Measurements from ENCODE around the gene PCSK9. TPM values are rescaled to one million over a fixed set of nuclear protein-coding genes. Genes with fewer than 3 reads are reported as not detected.

The PCSK9 gene
- total and polyA plus RNA-seq, 2 of the 4 experiments (the other 2 are of a cell fraction), result under 0.01 to 0.17 TPM

GRCh38 chr1:55057270-55057955 is 18.1 kb downstream of the PCSK9 start:
- H4K5ac ChIP-seq (ENCODE audit: low read depth, low read length), result no peak overlapping the region
- no peak overlapping the region for H3K23ac ChIP-seq (ENCODE audit: low read depth, low read length)
- H3K4me2 ChIP-seq (ENCODE audit: low read depth, low read length), result no peak overlapping the region
- H2BK120ac ChIP-seq (ENCODE audit: low read depth, low read length), result no peak overlapping the region
- in situ Hi-C loops (cut with MboI; ENCODE audit: low sequenced_read_pairs) (no loop called here), intact Hi-C loops (cut with micrococcal nuclease) (no loop called here), dilution Hi-C loops (cut with HindIII; ENCODE audit: low sequenced_read_pairs, unreplicated experiment) (no loop called here)
- no peak overlapping the region for H3K4ac ChIP-seq (ENCODE audit: low read depth, low read length)
- BruUV-seq (replicated peaks), result no TSS peak
- CTCF ChIA-PET, result no interaction called here
- H3K9me3 ChIP-seq (ENCODE audit: control insufficient read depth, insufficient read depth, low read length), result no peaks in the 10 kb centered on the region
- H4K8ac ChIP-seq (ENCODE audit: low read depth in 2 of 2, low read length in 2 of 2), result no peak overlapping the region
- ATAC-seq (ENCODE audit: low read depth) (no peak), DNase-seq (no peak)
- H3K36me3 ChIP-seq (ENCODE audit: control insufficient read depth, insufficient read depth, low read length), result no peaks in the 10 kb centered on the region
- H3K14ac ChIP-seq (replicated peaks; ENCODE audit: low read depth, low read length), result no peak overlapping the region
- H3K27ac ChIP-seq (ENCODE audit: insufficient read depth, low read length), result no peak overlapping the region
- no peak overlapping the region for H3K4me3 ChIP-seq (ENCODE audit: insufficient read depth, low read depth, low read length)
- H4K91ac ChIP-seq (ENCODE audit: insufficient read depth, low read depth, low read length), result no peak overlapping the region
- H3K56ac ChIP-seq (ENCODE audit: extremely low read depth, insufficient read depth, low read length), result no peak overlapping the region
- POLR2A ChIA-PET (ENCODE audit: unreplicated experiment), result no interaction called here
- no peak overlapping the region for H2BK5ac ChIP-seq (ENCODE audit: low read depth, low read length, poor library complexity, severe bottlenecking)
- TF ChIP-seq FOS (IDR thresholded peaks at IDR 0.05; ENCODE audit: low read depth, low read length), result no peak
- TF ChIP-seq MXI1 (IDR thresholded peaks at IDR 0.05; ENCODE audit: borderline replicate concordance, low read depth, low read length), result no peak
- TF ChIP-seq BHLHE40 (IDR thresholded peaks at IDR 0.05; ENCODE audit: low read depth, low read length), result no peak
- no peak for TF ChIP-seq USF2 (IDR thresholded peaks at IDR 0.05; ENCODE audit: low read depth, low read length)
- no peak for TF ChIP-seq RAD21 (IDR thresholded peaks at IDR 0.05; ENCODE audit: low read length)
- TF ChIP-seq CHD1 (IDR thresholded peaks at IDR 0.05; ENCODE audit: low read depth, low read length), result no peak
- no peak for TF ChIP-seq SMC3 (IDR thresholded peaks at IDR 0.05; ENCODE audit: low read depth, low read length)
- no peak for TF ChIP-seq MAFK (IDR thresholded peaks at IDR 0.05; ENCODE audit: low read depth, low read length)
- TF ChIP-seq ELK1 (IDR thresholded peaks at IDR 0.05; ENCODE audit: borderline replicate concordance, low read depth, low read length), result no peak
- no peak for TF ChIP-seq MAZ (IDR thresholded peaks at IDR 0.05; ENCODE audit: borderline replicate concordance, low read depth, low read length)
- no peak for TF ChIP-seq NFE2L2 (IDR thresholded peaks at IDR 0.05; ENCODE audit: low read depth, low read length)
- no peak for TF ChIP-seq RFX5 (IDR thresholded peaks at IDR 0.05; ENCODE audit: low read depth, low read length)
- TF ChIP-seq POLR2A (IDR thresholded peaks at IDR 0.05; ENCODE audit: low read depth, low read length), result no peak
- TF ChIP-seq CEBPB (IDR thresholded peaks at IDR 0.05; ENCODE audit: low read depth, low read length), result no peak
- no peak for TF ChIP-seq RCOR1 (IDR thresholded peaks at IDR 0.05; ENCODE audit: insufficient replicate concordance, low read length)
- TF ChIP-seq CTCF (conservative IDR thresholded peaks at IDR 0.05; ENCODE audit: low read depth, low read length), result no peak
- H4K20me1 ChIP-seq (ENCODE audit: insufficient read depth, low read length), result no peaks in the 10 kb centered on the region
- no peak overlapping the region for H2AK9ac ChIP-seq (replicated peaks; ENCODE audit: low read depth, low read length, poor library complexity)
- no peaks in the 10 kb centered on the region for H3K79me1 ChIP-seq (ENCODE audit: low read depth in 1 of 2, low read length in 2 of 2)
- no peak overlapping the region for H2BK20ac ChIP-seq (ENCODE audit: low read depth, low read length)
- H3K4me1 ChIP-seq (ENCODE audit: control insufficient read depth, insufficient read depth, low read length), result no peaks in the 10 kb centered on the region
- peaks cover 24% of the 10 kb centered on the region for H3K27me3 ChIP-seq (ENCODE audit: control insufficient read depth, insufficient read depth, low read length)
- 68% methylated on average over 7 of the region's 15 CpGs; no CpG with 5 or more reads in 1 of the 2 experiments for WGBS, 2 experiments (ENCODE audit: extremely low coverage in 2 of 2, insufficient read length in 1 of 2)
- no peak overlapping the region for H3K9ac ChIP-seq (ENCODE audit: low read depth, low read length)
- 0 out of 2 replicates have a peak, but pooled peaks cover 7% of the 10 kb centered on the region for H3K9me1 ChIP-seq (ENCODE audit: insufficient read depth, low read length)
- H2BK15ac ChIP-seq (ENCODE audit: low read depth, low read length), result no peak overlapping the region
- H2AK5ac ChIP-seq (ENCODE audit: low read depth, low read length), result no peak overlapping the region
- no peak overlapping the region for H2AFZ ChIP-seq (replicated peaks; ENCODE audit: low read length, poor library complexity)
- no peak overlapping the region for H3K18ac ChIP-seq (ENCODE audit: low read depth, low read length)

Data from IMR-90 (cell line).